Activated naive CD4-positive, alpha-beta T cell treated with anti-CD3 and anti-CD28 coated beads, Interleukin-2, amount 50 U/mL, for 16 hours (primary cell): ENCODE results near the gene ABL1.
"Not testable (repeated sequence)": the region's sequence is repeated elsewhere in the genome, so short reads cannot be mapped to it uniquely, and the experiment has no call there.

ENCODE experiments used
- DNase-seq: peaks from one replicate; pipeline ENCODE4 v3.0.0-alpha.2; 2020

The ABL1 gene

GRCh38 chr9:130825809-130826208, 9.2 kb upstream of the ABL1 start:
- no peak for DNase-seq

DNA sequence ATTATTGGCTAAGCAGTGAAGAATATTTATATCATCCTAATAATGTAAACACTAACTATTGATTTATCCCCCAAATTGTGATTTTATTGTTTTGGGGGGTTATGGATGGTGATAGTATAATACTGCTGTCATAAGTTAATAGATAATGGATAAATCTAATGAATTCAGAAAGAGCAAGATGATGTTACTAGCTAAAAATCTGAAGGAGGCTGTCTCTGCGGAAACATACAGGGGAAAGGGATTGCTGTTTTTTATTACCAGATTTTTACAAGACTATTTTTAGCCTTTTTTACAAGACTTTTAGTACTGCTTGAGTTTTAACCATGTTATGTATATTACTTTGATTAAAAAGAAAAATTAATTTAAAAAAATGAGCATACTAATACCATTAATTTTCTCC, 5.3 kb upstream of the ABL1 start:
- DNase-seq, result no peak

DNA sequence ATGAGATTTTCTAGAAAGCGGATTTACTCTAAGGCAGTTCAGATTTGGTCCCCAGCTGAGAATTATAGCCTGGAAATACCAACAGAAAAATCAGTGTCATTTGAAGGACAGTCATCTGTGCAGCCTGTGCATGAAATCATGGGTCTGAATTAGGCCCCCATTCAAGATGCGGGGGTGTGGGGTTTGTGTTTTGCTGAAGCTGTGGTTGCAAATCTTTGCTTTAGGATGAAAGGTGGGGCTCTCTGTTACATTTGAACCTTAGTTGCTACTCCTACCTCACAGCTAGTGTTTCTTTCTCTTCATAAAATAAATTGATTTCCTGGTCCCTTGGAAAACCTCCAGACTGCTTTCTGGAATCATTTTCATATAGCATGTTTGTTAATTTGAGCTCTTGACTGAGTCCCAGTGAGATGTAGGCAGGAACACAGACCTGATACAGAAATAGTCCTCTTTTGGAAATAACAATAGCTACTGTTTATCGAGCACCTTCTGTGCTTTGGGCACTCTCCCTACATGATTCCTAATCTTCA, 4.8 kb upstream of the ABL1 start:
- DNase-seq, result no peak

- no peak for DNase-seq
Measured at GRCh38 chr9:130831077-130831476, 4.0 kb upstream of the ABL1 start.

DNA sequence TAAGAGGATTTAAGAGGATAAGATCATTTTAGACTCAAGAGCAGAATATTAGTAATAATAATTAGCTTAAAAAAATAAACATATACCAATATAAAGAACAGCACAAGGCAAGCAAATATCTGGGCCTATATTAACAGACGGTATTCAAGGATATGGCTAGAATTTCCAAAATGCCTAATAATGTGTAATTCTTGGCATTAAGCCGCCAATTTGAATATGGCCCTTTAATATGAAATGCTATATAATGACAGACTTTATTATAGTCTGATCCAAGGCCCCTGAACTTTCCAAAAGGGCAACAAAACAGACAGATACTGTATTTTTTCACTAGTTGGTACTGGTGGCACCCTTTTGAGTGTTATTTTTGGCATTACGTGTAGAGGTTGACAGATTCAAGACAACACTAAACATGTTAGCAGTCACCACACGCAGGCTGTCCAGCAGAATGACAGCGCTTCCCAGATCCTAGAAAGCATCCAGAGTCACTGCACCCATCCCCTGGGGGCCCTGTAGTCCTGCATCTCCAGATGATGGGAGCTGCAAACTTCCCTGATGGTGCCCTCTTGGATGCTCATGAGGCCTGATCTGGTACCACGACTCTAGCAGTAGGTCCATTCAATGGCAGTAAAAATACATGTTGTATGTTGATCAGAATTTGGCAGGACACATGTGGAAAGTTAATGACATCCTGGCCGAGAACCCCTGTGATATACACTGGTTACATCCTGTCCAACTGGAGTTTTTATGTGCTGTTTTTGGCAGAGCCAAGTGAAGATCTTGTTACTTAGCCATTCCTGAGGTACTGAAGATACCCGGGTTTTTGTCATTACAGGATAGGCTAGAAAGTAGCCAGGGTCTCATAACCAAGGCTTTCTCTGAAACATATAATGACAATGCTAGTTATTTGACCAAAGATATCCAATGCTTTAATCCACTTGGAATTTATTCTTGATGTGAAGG, 1.7 kb upstream of the ABL1 start:
- no peak for DNase-seq

DNA sequence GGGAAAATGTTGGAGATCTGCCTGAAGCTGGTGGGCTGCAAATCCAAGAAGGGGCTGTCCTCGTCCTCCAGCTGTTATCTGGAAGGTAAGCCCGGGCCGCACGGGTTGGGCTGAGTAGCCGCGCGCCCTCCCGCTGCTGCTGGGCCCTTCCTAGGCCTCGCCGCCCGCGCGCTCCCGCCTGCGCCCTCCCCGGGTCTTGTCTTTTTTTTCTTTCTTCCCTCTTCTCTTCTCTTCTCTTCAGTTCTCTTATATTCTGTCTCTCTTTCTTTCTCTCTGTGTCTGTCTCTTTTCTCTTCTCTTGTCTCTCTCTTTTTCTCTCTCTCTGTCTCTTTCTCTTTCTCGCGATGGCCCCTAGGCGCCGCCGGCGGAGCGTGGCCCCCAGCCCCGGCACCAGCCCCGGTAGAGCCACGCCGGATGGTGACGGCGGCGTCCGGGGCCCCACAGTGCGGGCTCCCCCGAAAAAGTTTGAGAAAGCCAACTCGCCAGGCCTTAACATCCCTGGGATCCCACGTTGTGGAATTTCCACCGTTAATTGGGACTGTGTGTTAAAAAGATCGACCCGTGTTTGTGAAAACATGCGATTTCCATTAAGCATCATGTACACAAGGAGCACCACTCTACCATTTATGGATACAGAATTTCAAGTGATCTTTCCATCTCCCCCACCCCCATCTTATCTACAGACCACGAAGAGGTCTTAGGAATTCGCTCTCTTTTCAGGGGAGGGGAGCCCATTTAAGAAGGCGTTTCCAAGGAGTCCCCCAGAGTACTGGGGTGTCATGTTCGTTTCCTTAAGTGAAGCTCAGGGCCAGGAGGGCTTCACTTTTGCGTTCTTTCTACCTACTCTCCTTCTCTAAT, 616 bp downstream of the ABL1 start:
- peak; percentile 50 for DNase-seq

DNA sequence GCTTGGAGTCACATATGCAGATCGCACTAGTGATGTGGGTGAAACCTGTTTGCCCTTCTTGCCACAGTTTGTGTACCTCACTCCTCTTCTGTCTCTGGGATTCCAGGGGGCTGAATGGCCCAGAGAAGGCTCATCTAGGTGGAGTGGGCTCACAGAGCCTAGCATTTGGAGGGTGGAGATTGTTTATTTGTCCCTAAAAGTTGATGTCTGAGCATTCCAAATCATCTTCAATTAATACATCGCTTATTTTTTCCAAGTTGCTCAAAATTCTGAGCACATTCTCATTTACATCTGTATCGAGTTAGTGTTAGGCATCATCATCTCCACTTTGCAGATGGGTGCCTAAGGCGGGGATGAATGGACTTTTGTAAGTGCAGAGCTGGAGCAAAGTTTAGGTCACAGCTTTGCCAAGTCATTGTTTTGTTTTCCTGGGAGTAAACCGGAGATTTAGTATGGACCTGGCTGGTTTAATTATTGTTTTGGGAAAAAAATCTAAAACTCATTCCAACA, 2.0 kb downstream of the ABL1 start:
- no peak for DNase-seq

DNA sequence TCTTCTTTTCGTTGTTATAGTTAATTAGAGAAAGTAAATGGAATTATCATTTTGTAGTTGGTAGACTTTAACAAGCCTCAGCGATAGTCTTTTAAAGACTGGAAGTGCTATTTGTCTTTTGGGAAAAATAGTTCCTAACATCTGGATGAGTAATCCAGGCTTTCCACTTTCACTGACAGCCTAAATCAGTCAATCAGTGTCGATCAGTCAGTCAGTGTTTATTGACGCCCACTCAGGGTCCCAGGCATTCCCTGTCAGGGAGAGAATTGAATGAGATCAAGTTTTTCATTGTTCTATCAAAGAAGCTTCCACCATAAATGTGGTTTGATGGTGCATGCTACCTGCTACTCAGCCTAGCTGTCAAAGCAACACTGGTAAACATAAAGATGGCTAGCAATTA, 2.6 kb downstream of the ABL1 start:
- no peak for DNase-seq

DNA sequence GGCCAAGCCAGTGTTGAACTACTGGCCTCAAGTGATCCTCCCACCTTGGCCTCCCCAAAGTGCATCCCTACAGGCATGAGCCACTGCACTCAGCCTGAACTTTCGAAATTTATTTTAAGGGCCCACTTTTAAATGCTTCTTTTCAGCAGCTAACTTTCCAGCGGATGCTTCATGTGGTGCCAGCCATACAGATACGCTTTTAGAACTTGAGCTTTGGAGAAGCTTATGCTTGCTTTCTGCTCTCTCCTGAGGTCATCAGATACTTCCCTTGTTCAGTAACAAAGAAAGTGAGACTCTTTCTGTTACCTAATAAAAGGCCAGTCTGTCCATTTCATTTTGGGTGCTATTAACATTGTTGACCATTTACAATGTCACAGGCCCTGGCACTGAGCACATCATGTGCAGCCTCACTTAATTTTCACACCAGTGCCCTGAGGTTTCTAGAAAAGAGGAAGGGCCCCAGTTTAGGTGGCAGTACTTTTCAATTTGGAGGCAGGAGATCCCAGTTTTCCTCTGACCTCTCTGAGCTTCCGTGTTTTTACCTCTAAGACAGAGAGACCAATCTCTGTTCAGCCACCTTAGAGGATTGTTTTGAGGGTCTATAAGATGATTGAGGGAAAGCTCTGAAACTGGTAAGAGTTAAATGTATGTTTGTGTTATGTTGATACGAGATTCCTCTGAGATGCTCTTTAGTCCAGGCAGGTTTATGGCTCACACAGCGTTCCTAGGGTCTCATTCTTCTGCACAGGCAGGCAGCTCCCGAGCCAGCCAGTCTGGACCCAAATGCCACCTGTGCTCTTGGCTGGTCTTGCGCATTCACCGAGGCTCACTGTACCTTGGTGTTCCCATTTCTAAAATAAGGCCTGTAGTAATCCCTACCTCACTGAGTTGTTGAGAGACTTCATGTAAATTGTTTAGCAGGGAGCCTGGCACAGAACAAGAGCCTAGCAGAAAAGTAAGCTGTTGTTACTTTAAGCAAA, 4.4 kb downstream of the ABL1 start:
- DNase-seq, result no peak

GRCh38 chr9:130842545-130842944, 7.5 kb downstream of the ABL1 start:
- no peak for DNase-seq

DNA sequence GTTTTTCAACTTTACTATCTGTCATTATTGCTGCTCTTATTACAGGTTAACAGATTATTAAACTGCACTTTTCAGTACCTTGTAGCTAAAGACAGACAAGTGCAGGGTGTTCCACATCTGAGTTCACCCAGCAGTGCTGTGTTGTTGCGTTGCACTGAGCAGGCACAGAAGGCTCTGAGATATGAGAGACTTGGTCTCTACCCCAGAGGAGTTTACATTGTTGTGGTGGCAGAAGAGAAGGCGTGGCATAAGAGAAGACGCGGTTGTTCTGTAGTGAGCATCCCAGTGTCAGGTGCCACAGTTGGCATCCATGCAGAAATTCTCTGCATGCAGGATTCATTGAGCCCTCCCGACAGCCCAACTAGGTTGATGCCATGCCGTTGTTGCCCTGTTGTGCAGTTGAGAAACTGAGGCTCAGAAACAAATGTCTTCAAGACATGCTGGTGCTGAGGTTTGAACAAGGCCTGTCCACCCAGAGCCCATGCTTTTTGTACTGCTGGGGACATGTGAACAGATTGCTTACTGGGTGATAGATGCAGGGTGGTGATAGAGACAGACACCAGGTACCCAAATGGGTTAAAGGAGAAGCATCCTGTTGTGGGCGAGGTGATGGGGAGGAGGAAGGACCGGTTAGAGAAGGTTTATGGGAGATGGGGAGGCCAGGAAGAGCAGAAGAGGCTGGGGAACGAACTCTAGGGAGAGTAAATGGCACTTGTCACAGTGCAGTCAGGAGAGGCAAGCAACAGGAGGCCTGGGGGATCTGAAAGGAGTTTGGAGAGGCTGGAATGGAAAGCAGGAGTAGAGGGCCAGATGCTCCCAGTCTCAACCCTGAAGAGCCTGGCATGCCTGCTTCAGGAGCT, 8.2 kb downstream of the ABL1 start:
- no peak for DNase-seq

- no peak for DNase-seq
Measured at GRCh38 chr9:130844044-130844451, 9.0 kb downstream of the ABL1 start.

GRCh38 chr9:130845254-130845653, 10.2 kb downstream of the ABL1 start:
- DNase-seq, result no peak

DNA sequence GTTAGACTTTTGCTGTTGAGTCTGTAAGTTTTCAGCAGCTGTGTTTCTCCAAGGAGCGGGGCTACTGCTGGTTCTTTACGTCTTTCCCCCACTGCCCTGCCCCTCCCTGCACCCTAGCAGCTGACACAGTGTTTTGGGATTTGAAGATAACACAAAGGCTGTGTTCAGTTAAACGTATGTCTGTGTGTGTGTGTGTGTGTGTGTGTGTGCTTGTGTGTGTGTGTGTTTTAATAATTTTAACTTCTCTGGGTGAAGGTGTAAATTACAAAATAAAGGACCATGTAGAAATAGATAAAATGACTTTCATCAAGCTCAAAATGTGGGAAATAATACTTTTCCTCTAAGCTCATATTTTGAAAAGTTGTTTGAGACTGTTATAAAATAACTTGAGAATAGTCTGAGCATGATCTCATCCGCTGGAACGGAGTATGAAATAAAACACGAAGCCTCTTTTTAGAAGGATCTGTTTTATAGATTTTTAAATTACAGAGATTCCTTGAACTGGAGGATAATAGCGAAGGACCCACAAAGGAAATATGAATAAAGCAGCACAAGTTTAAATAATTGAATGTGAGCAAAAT, 10.9 kb downstream of the ABL1 start:
- DNase-seq, result no peak

DNA sequence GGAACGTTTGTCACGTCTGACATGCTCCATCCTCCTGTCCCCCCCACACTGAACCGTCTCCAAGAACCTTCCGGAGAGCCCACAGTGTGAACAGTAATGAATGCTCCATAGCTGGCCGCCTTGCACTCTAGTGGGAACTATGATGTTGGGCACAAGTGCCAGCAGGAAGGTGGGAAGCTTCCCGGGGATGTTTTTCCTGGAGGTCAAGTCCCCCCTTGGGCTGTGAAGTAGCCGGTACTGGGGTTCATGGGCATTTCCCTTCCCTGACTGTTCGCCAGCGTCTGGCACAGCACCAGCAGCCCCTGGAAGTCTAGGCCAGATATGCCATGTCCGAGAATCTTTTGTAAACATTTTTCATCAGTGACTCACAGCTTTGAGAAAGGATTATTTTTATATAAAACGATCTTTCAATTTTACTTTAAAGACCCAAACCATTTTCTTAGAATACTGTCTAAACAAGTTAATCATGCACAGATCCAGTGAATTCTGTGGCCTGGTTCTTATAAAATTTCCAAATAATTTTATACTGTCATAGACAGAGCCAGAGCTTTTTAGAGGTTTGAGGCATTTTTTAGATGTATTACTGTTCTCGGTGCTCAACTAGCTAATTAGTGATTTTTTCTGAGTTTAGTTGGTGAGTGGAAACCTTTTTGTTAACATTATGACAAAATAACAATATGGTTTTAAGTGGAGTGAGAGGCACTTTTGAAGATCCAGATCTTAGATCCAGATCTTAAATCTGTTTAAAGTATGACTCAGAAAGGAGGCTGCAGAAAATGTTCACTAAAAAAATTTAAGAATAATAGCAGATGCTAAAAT, 11.6 kb downstream of the ABL1 start:
- DNase-seq, result no peak

GRCh38 chr9:130847306-130848217, 12.5 kb downstream of the ABL1 start:
- DNase-seq, result no peak

GRCh38 chr9:130848514-130848913, 13.5 kb downstream of the ABL1 start:
- DNase-seq, result not testable (repeated sequence)

DNA sequence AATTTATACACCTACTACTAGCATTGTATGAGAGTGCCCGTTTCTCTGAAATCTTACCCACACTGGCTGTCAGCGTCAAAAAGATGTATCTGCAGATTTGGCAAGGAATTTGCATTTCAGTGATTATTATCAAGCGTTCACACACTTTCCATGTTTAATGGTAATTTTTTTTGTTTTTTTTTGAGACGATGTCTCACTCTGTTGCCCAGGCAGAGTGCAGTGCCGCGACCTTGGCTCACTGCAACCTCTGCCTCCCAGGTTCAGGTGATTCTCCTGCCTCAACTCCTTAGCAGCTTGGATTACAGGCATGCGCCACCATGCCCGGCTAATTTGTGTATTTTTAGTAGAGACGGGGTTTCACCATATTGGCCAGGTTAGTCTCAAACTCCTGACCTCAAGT, 14.3 kb downstream of the ABL1 start:
- no peak for DNase-seq

GRCh38 chr9:130852801-130853200, 17.7 kb downstream of the ABL1 start:
- DNase-seq, result no peak
